ENCODE data around the gene TRHDE. TPM values are rescaled to one million over a fixed set of nuclear protein-coding genes. Genes with fewer than 3 reads are reported as not detected.

Gene TRHDE
- polyA plus RNA-seq, 1 experiment, result 17.1 TPM

DNA sequence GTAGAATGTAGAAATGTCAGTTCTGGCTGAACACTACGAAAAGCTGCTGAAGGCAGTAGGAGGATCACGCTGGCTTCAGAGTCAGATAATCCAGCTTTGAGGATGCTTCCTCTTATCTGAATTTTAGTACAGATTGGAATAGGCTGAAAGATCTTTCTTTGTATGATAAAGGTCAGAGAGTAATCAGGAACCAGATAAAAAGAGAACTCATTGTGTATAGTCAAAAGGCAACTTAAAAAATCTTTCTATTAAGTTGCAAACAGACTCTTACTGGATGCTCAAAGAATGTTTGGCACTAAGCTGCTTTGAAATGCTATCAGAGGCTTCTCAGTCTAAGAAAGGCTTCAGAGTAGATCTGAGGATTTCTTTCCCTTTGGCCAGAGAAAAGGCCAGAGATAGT is 21.8 kb upstream of the TRHDE start:
- CTCF ChIA-PET, result no interaction called here
- Histone ChIP-seq H3K4me3 (ENCODE audit: low read depth, low read length) (no peak overlapping the region), H3K27me3 (ENCODE audit: control insufficient read depth, insufficient read depth, low read length) (no peaks in the 10 kb centered on the region), H3K36me3 (ENCODE audit: control insufficient read depth, insufficient read depth, low read length) (0 out of 2 replicates have a peak, but pooled peaks cover 1% of the 10 kb centered on the region)
- POLR2A ChIA-PET, result no interaction called here
- no peak for DNase-seq (ENCODE audit: low read depth)
- TF ChIP-seq, protein P1, sequence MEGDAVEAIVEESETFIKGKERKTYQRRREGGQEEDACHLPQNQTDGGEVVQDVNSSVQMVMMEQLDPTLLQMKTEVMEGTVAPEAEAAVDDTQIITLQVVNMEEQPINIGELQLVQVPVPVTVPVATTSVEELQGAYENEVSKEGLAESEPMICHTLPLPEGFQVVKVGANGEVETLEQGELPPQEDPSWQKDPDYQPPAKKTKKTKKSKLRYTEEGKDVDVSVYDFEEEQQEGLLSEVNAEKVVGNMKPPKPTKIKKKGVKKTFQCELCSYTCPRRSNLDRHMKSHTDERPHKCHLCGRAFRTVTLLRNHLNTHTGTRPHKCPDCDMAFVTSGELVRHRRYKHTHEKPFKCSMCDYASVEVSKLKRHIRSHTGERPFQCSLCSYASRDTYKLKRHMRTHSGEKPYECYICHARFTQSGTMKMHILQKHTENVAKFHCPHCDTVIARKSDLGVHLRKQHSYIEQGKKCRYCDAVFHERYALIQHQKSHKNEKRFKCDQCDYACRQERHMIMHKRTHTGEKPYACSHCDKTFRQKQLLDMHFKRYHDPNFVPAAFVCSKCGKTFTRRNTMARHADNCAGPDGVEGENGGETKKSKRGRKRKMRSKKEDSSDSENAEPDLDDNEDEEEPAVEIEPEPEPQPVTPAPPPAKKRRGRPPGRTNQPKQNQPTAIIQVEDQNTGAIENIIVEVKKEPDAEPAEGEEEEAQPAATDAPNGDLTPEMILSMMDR (IDR thresholded peaks at IDR 0.05; ENCODE audit: insufficient read depth, low read depth, low read length), result no peak

DNA sequence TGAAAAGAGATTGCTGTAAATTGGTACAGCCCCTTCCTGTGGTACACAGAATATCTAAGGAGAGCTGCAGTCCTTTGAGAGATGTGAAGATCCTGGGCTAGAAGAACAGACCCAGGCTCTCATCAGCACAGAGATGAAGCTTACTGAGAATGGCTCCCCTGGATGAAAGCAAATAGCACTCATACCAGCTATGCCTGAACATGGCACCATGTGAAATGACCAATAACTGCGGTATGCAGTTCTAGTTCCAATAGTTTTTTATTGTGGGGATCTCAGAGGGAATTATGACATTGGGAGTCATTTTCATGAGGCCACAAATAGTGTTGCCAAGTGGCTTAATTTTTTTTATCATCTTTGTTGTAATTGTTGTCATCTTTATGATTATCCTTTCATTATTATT is 15.4 kb upstream of the TRHDE start:
- no peak overlapping the region for H3K4me3 ChIP-seq (ENCODE audit: low read depth, low read length)
- POLR2A ChIA-PET, result no interaction called here
- TF ChIP-seq, protein P1 (IDR thresholded peaks at IDR 0.05; ENCODE audit: insufficient read depth, low read depth, low read length), result no peak
- H3K36me3 ChIP-seq (ENCODE audit: control insufficient read depth, insufficient read depth, low read length), result peaks cover 7% of the 10 kb centered on the region
- CTCF ChIA-PET, result no interaction called here
- H3K27me3 ChIP-seq (ENCODE audit: control insufficient read depth, insufficient read depth, low read length), result no peaks in the 10 kb centered on the region
- DNase-seq (ENCODE audit: low read depth), result no peak

DNA sequence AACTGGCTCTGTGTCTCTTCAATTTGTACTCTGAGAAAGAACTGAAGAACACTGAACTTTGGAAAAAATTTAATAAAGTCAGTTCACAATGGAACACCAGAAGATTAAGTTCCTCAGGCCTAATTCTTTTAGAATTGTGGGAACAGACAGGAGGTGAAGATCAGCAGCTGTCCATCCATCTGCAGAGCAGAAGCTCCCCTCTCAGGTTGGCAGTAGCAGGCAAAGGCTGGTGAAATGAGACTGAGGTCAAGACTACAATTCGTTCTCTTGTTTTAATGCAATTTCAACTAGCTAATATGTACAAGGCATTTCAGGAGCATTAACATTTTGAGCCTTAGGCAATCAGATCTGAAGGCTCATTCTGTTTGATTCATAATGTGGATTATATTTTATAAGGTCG is 10.3 kb upstream of the TRHDE start:
- POLR2A ChIA-PET, result interaction anchor here (0.5 to 0.6 kb wide), 2 partner anchors 16 to 68 kb away, joined by 3 to 8 read pairs; no protein-coding TSS in a partner anchor
- CTCF ChIA-PET, result interaction anchor here (1.2 to 2.5 kb wide), 3 partner anchors 10 to 244 kb away, joined by 3 to 6 read pairs (median 5); partner anchors contain the start of gene TRHDE
- H3K36me3 ChIP-seq (ENCODE audit: control insufficient read depth, insufficient read depth, low read length), result peaks cover 7% of the 10 kb centered on the region
- TF ChIP-seq, protein P1 (IDR thresholded peaks at IDR 0.05; ENCODE audit: insufficient read depth, low read depth, low read length), result no peak
- no peaks in the 10 kb centered on the region for H3K27me3 ChIP-seq (ENCODE audit: control insufficient read depth, insufficient read depth, low read length)
- H3K4me3 ChIP-seq (ENCODE audit: low read depth, low read length), result no peak overlapping the region
- DNase-seq (ENCODE audit: low read depth), result no peak

DNA sequence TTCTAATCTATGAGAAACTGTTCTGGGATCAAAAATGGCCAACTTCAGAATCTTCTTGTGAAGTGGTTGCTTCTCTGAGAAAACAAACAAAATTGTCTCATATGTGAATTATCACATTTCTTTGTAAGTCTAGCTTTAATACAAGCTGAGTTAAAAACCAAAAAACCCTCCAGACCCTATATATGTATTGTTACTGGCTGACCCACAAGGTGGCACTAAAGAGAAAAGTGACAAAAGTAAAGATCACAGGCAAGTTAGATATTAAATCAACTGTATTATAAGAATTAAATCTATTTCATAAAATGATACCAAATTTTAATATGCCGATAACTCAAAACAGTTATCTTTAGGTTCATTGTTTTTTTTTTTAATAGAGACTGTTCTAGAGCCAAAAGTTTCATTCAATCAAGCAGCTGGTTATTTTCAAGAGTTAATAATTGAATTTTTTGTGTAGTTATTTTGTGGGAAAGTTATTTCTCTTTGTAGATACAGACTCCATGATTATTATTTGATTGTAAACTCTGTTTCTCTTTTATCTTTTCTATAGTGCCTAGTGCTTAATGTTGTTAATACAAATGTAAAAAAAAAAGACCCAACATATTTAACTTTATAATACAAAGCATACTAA is 7.5 kb upstream of the TRHDE start:
- POLR2A ChIA-PET, result interaction anchor here (0.7 kb wide), 2 partner anchors 32 to 207 kb away, joined by 4 to 7 read pairs; no protein-coding TSS in a partner anchor
- TF ChIP-seq, protein P1 (IDR thresholded peaks at IDR 0.05; ENCODE audit: insufficient read depth, low read depth, low read length), result peak; percentile 54
- CTCF ChIA-PET, result interaction anchor here (0.8 to 2.0 kb wide), 7 partner anchors 8 to 254 kb away, joined by 3 to 7 read pairs (median 4); partner anchors contain the start of gene TRHDE
- no peaks in the 10 kb centered on the region for H3K27me3 ChIP-seq (ENCODE audit: control insufficient read depth, insufficient read depth, low read length)
- no peak overlapping the region for H3K4me3 ChIP-seq (ENCODE audit: low read depth, low read length)
- DNase-seq (ENCODE audit: low read depth), result no peak
- H3K36me3 ChIP-seq (ENCODE audit: control insufficient read depth, insufficient read depth, low read length), result peaks cover 4% of the 10 kb centered on the region

DNA sequence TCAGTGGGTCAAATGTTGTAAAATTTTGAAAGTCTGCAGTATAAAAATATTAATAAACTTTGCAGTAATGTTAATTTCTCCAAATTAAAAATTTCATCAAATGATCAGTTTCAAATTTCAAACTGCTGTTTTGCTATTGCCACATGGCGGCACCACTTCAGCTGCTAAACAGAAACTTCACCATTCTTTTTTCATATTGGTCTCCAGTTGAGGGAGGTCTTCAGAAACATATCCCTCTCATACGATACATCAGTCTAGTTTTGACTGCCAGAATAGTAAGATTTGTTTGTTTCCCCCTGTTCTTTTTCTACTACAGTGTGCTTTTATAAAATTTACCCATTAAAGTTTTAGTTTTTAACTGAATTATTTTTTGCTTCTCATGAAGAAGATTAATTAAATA is 4.2 kb upstream of the TRHDE start:
- ChIA-PET CTCF (interaction anchor here (0.8 to 3.0 kb wide), 4 partner anchors 11 to 251 kb away, joined by 3 to 15 read pairs (median 3); no protein-coding TSS in a partner anchor), POLR2A (interaction anchor here (1.0 kb wide), 1 partner anchor 10 kb away, joined by 3 read pairs; no protein-coding TSS in a partner anchor)
- TF ChIP-seq, protein P1 (IDR thresholded peaks at IDR 0.05; ENCODE audit: insufficient read depth, low read depth, low read length), result peak; percentile 61
- no peak overlapping the region; the same call in none of the 2 replicates for H3K4me3 ChIP-seq (ENCODE audit: low read depth, low read length)
- no peak for DNase-seq (ENCODE audit: low read depth)
- no peaks in the 10 kb centered on the region for H3K36me3 ChIP-seq (ENCODE audit: control insufficient read depth, insufficient read depth, low read length)
- H3K27me3 ChIP-seq (ENCODE audit: control insufficient read depth, insufficient read depth, low read length), result no peaks in the 10 kb centered on the region

All from BJ (cell line).